Measurements from ENCODE around the gene ARHGAP19.

ARHGAP19 gene

GRCh38 chr10:97185326-97186058, 106.9 kb downstream of the ARHGAP19 start, which contains the start of gene SLIT1:
TSS of gene SLIT1 (minus strand) at chr10:97185959. CDS start at chr10:97185674, 285 bp downstream.
- Histone ChIP-seq H3K4me2 (ENCODE audit: low read depth, low read length, poor library complexity, severe bottlenecking) (no peak within 1 kb of the TSS), H3K27ac (ENCODE audit: low read depth, low read length) (no peak within 1 kb of the TSS), H3K9ac (ENCODE audit: low read length) (no peak within 1 kb of the TSS), H3K79me2 (ENCODE audit: insufficient read depth, low read length) (no peaks in the 10 kb centered on the region), H3K36me3 (ENCODE audit: low read length) (no peaks in the 10 kb centered on the region), H3K27me3 (ENCODE audit: low read length) (no peaks in the 10 kb centered on the region), H2AFZ (ENCODE audit: low read depth, low read length, severe bottlenecking) (no peak within 1 kb of the TSS), H3K9me2 (replicated peaks; ENCODE audit: insufficient read depth, low read length) (no peaks in the 10 kb centered on the region), H3F3A (ENCODE audit: insufficient read depth) (no peaks in the 10 kb centered on the region), H3K9me3 (ENCODE audit: insufficient read depth, low read length) (no peaks in the 10 kb centered on the region), H3K4me3 (ENCODE audit: insufficient read depth, low read length, poor library complexity, severe bottlenecking) (no peak within 1 kb of the TSS), H4K20me1 (ENCODE audit: low read depth, low read length) (no peaks in the 10 kb centered on the region)
- TF ChIP-seq CTCF (IDR thresholded peaks at IDR 0.05; ENCODE audit: insufficient read depth, low read length, poor library complexity, severe bottlenecking) = no peak
- no peak for TF ChIP-seq EZH2phosphoT487 (conservative IDR thresholded peaks at IDR 0.05; ENCODE audit: low read length)

GRCh38 chr10:97184971-97185325, 107.5 kb downstream of the ARHGAP19 start:
- TF ChIP-seq CTCF (IDR thresholded peaks at IDR 0.05; ENCODE audit: insufficient read depth, low read length, poor library complexity, severe bottlenecking) = no peak
- no peak for TF ChIP-seq EZH2phosphoT487 (conservative IDR thresholded peaks at IDR 0.05; ENCODE audit: low read length)
- Histone ChIP-seq H3K9me3 (ENCODE audit: insufficient read depth, low read length) (no peaks in the 10 kb centered on the region), H3K9ac (ENCODE audit: low read length) (no peak overlapping the region), H3K36me3 (ENCODE audit: low read length) (no peaks in the 10 kb centered on the region), H3K4me3 (ENCODE audit: insufficient read depth, low read length, poor library complexity, severe bottlenecking) (no peak overlapping the region), H2AFZ (ENCODE audit: low read depth, low read length, severe bottlenecking) (no peak overlapping the region), H3K9me2 (replicated peaks; ENCODE audit: insufficient read depth, low read length) (no peaks in the 10 kb centered on the region), H3K27me3 (ENCODE audit: low read length) (no peaks in the 10 kb centered on the region), H3F3A (ENCODE audit: insufficient read depth) (no peaks in the 10 kb centered on the region), H3K27ac (ENCODE audit: low read depth, low read length) (no peak overlapping the region), H3K79me2 (ENCODE audit: insufficient read depth, low read length) (no peaks in the 10 kb centered on the region), H3K4me2 (ENCODE audit: low read depth, low read length, poor library complexity, severe bottlenecking) (no peak overlapping the region), H4K20me1 (ENCODE audit: low read depth, low read length) (no peaks in the 10 kb centered on the region)

GRCh38 chr10:97183314-97183713, 109.1 kb downstream of the ARHGAP19 start:
- Histone ChIP-seq H3K9me3 (ENCODE audit: insufficient read depth, low read length) (no peaks in the 10 kb centered on the region), H3K36me3 (ENCODE audit: low read length) (no peaks in the 10 kb centered on the region), H3K9ac (ENCODE audit: low read length) (no peak overlapping the region), H3K27me3 (ENCODE audit: low read length) (no peaks in the 10 kb centered on the region), H3K4me2 (ENCODE audit: low read depth, low read length, poor library complexity, severe bottlenecking) (no peak overlapping the region), H3K79me2 (ENCODE audit: insufficient read depth, low read length) (no peaks in the 10 kb centered on the region), H3F3A (ENCODE audit: insufficient read depth) (no peaks in the 10 kb centered on the region), H3K27ac (ENCODE audit: low read depth, low read length) (no peak overlapping the region), H4K20me1 (ENCODE audit: low read depth, low read length) (no peaks in the 10 kb centered on the region), H3K9me2 (replicated peaks; ENCODE audit: insufficient read depth, low read length) (no peaks in the 10 kb centered on the region), H3K4me3 (ENCODE audit: insufficient read depth, low read length, poor library complexity, severe bottlenecking) (no peak overlapping the region), H2AFZ (ENCODE audit: low read depth, low read length, severe bottlenecking) (no peak overlapping the region)
- TF ChIP-seq CTCF (IDR thresholded peaks at IDR 0.05; ENCODE audit: insufficient read depth, low read length, poor library complexity, severe bottlenecking) = no peak
- no peak for TF ChIP-seq EZH2phosphoT487 (conservative IDR thresholded peaks at IDR 0.05; ENCODE audit: low read length)
